ENCODE data around the gene CPOX. TPM values are rescaled to one million over a fixed set of nuclear protein-coding genes. Genes with fewer than 3 reads are reported as not detected.

CPOX gene
- total and polyA plus RNA-seq, 4 donors = 9.5 to 19.4 (median 12.9) TPM

DNA sequence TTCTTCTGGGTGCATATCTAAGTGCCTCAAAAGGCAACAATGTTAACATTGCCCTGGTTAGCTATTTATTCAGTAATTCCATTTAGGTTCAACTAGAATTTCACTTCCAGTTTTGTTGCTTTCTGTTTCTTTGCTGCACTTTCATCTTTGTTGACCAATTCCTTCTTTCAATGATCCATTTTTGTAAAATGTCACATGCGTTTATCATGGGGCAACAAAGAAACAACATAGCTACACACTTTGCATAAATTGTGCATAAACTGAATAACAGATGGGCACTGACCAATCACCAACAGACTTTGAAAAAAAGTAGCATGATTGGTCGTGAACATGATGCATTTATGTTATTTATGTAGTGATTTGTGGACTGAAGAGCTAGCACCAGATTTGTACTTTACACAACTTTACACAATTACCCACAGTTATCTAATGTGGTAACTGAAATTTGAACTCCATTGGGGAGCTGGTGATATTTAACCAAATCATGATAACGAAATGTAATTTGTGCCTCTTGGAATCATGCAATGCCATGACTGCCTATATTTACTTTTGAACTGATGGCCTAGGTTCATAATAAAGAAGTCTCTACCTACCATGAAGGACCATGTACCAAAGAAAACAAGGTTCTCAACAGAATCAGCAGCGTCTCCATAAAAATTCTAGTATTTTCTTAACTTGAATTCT is 7.1 kb upstream of the CPOX start:
- WGBS, 2 donors = 79 to 84% methylated on average over 4 of the region's 4 CpGs
- intact Hi-C loops (cut with DNase I) = loop anchor here in 1 of 2 donors (5.0 kb wide), 1 partner anchor 392 kb away; no protein-coding TSS in a partner anchor
- H3K27ac ChIP-seq (ENCODE audit: low read depth in 1 of 2, low read length in 2 of 2) = no peak overlapping the region

DNA sequence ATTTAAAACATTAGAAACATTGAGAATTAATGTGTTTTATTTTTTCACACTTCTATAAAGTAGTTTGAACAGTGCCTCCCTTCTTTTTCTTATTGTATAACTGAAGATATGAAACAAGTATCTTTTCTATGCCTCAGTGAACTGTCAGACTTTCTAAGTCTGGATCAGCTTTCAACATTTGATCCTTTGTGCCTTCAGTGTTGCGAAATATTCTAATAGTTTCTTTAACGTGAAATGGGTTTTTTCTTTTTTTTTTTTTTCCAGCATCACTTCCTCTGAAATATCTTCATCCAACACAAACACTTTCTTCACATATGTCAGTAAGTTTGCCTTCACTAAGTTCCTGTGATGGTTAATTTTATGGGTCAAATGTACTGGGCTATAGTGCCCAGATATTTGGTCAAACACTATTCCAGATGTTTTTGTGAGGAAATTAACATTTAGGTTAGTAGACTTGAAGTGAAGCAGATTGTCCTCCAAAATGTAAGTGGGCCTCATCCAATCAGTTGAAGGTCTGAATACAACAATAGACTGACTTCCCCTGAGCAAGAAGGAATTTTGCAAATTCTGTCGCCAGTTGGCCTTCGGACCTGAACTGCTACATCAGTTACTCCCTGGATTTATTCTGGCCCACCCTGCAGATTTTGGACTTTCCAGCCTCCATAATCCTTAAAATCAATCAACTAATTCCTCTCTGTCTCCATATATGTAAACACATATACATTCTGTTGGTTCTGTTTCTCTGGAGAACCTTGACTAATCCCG is 6.4 kb upstream of the CPOX start:
- WGBS, 2 donors = 72 to 73% methylated on average over 5 of the region's 5 CpGs

More for the DNA sequence above, 7.1 kb upstream of the CPOX start:
- no peak for ATAC-seq (ENCODE audit: low FRiP score)
- Histone ChIP-seq H3K4me1 (ENCODE audit: control insufficient read depth in 1 of 2, insufficient read depth in 2 of 2, low read length in 2 of 2) (no peaks in the 10 kb centered on the region), H3K9me3 (ENCODE audit: control insufficient read depth, low read length) (no peaks in the 10 kb centered on the region), H3K4me3 (ENCODE audit: low read length in 2 of 2) (no peak overlapping the region), H3K27me3 (ENCODE audit: control insufficient read depth in 1 of 2, insufficient read depth in 2 of 2, low read length in 1 of 2) (no peaks in the 10 kb centered on the region), H3K36me3 (ENCODE audit: control insufficient read depth in 1 of 2, insufficient read depth in 2 of 2, low read length in 1 of 2) (no peaks in the 10 kb centered on the region)
- no peak for DNase-seq

DNA sequence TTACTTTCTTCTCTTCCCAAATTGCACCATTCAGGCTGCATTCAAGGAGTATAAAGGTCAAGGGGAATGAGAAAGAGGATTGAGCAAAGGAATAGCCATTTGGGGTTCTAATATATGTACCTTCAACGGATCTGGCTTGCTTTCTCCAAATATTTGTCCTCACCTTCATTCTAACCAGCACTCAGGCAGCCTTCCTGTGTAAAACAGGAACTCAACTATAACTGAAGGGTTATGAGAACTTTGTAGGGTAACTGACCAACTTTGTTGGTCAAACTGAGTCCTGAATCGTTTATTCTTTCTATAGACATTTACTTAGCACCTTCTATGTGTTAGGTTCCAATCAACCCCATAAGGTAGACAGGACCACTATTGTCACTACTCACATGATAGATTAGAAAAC is 5.1 kb upstream of the CPOX start:
- Histone ChIP-seq H3K9me3 (ENCODE audit: control insufficient read depth, low read length) (no peaks in the 10 kb centered on the region), H3K36me3 (ENCODE audit: control insufficient read depth in 1 of 2, insufficient read depth in 2 of 2, low read length in 1 of 2) (no peaks in the 10 kb centered on the region), H3K4me3 (ENCODE audit: low read length in 2 of 2) (no peak overlapping the region), H3K27me3 (ENCODE audit: control insufficient read depth in 1 of 2, insufficient read depth in 2 of 2, low read length in 1 of 2) (no peaks in the 10 kb centered on the region), H3K4me1 (ENCODE audit: control insufficient read depth in 1 of 2, insufficient read depth in 2 of 2, low read length in 2 of 2) (no peaks in the 10 kb centered on the region), H3K27ac (ENCODE audit: low read depth in 1 of 2, low read length in 2 of 2) (no peak overlapping the region)
- intact Hi-C loops (cut with DNase I) = loop anchor here in 1 of 2 donors (10.0 kb wide), 1 partner anchor 1796 kb away; no protein-coding TSS in a partner anchor
- DNase-seq (no peak), ATAC-seq (ENCODE audit: low FRiP score) (no peak)
- 74 to 75% methylated on average over 2 of the region's 2 CpGs for WGBS, 2 donors

More for the DNA sequence above, 6.4 kb upstream of the CPOX start:
- H3K27ac ChIP-seq (ENCODE audit: low read depth in 1 of 2, low read length in 2 of 2) = no peak overlapping the region
- H3K36me3 ChIP-seq (ENCODE audit: control insufficient read depth in 1 of 2, insufficient read depth in 2 of 2, low read length in 1 of 2) = no peaks in the 10 kb centered on the region
- ATAC-seq (ENCODE audit: low FRiP score) (no peak), DNase-seq (no peak)
- intact Hi-C loops (cut with DNase I) = loop anchor here (5.0 to 10.0 kb wide), 2 partner anchors 392 to 1795 kb away; no protein-coding TSS in a partner anchor
- no peak overlapping the region for H3K4me3 ChIP-seq (ENCODE audit: low read length in 2 of 2)
- H3K9me3 ChIP-seq (ENCODE audit: control insufficient read depth, low read length) = no peaks in the 10 kb centered on the region
- H3K27me3 ChIP-seq (ENCODE audit: control insufficient read depth in 1 of 2, insufficient read depth in 2 of 2, low read length in 1 of 2) = no peaks in the 10 kb centered on the region
- H3K4me1 ChIP-seq (ENCODE audit: control insufficient read depth in 1 of 2, insufficient read depth in 2 of 2, low read length in 2 of 2) = no peaks in the 10 kb centered on the region

DNA sequence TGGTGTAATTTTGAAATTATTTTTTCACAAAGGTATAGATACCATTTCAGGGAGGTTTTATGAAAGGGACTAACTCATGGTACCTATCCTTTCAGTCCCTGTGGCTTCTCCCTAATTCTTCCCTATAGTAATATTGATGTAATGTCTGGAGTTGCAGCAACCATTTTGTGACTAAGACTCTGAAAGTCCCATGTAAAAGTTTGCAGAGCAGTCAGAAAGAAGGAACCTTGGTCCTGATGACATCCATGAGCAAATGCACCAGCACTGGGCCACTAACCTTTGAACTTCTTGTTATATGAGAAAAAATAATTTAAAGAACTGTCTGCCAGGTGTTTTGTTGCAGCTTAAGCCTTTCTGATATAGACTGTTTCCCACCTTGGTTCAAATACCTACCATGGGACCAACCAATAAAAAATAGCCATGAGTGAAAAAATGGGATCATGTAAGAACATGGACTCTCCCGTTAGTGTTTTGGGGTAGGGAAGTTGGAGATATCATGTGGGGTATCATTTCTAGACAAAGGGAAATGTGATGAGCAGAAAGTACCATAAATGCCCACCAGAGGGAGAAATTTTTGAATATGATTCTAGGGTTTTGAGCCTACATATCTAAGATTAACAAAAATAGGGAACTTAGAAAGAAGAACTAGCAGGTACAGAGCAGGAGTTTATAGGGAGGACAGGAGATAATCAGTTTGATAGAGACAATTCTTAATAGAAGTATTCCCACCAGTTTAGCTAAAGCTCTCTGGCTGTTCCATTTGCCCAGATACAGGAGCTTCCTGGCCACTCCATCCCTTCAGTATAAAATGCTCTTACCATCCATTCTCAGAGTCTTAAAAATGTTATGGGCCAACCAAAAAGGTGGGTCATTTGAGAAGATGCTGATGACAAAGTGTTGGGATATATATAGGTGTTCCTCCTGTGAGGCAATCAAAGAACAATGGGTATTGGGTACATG is 3.4 kb upstream of the CPOX start:
- H3K27me3 ChIP-seq (ENCODE audit: control insufficient read depth in 1 of 2, insufficient read depth in 2 of 2, low read length in 1 of 2) = no peaks in the 10 kb centered on the region
- WGBS, 2 donors = 23 to 32% methylated on average over 1 of the region's 1 CpG
- no peaks in the 10 kb centered on the region for H3K9me3 ChIP-seq (ENCODE audit: control insufficient read depth, low read length)
- DNase-seq = no peak
- no peaks in the 10 kb centered on the region for H3K36me3 ChIP-seq (ENCODE audit: control insufficient read depth in 1 of 2, insufficient read depth in 2 of 2, low read length in 1 of 2)
- intact Hi-C loops (cut with DNase I) = loop anchor here in 1 of 2 donors (10.0 kb wide), 1 partner anchor 1798 kb away; no protein-coding TSS in a partner anchor
- H3K27ac ChIP-seq (ENCODE audit: low read depth in 1 of 2, low read length in 2 of 2) = no peak overlapping the region
- H3K4me1 ChIP-seq (ENCODE audit: control insufficient read depth in 1 of 2, insufficient read depth in 2 of 2, low read length in 2 of 2) = no peaks in the 10 kb centered on the region
- H3K4me3 ChIP-seq (ENCODE audit: low read length in 2 of 2) = no peak overlapping the region
- ATAC-seq (ENCODE audit: low FRiP score) = no peak

DNA sequence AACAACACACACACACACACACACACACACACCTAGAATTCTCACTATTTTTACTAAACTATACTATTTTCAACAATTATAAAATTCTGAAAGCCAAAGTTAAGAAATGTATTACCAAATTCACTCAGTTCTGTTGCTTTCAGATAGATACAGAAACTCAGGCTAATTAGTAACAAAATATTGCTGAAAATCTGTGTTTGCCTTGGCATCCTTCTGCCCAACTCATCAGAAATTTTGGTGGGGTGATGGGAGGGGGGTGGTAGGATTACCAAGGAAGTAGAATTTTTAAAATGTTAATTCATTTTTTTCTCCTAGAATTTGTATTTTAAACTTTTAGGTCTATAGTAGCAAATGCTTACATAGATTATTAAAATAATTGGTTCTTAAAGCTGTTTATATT is 2.7 kb upstream of the CPOX start:
- no peak for ATAC-seq (ENCODE audit: low FRiP score)
- Histone ChIP-seq H3K4me3 (ENCODE audit: low read length in 2 of 2) (no peak overlapping the region), H3K9me3 (ENCODE audit: control insufficient read depth, low read length) (no peaks in the 10 kb centered on the region), H3K27me3 (ENCODE audit: control insufficient read depth in 1 of 2, insufficient read depth in 2 of 2, low read length in 1 of 2) (no peaks in the 10 kb centered on the region), H3K36me3 (ENCODE audit: control insufficient read depth in 1 of 2, insufficient read depth in 2 of 2, low read length in 1 of 2) (no peaks in the 10 kb centered on the region), H3K4me1 (ENCODE audit: control insufficient read depth in 1 of 2, insufficient read depth in 2 of 2, low read length in 2 of 2) (no peaks in the 10 kb centered on the region), H3K27ac (ENCODE audit: low read depth in 1 of 2, low read length in 2 of 2) (no peak overlapping the region)
- DNase-seq = no peak
- intact Hi-C loops (cut with DNase I) = loop anchor here in 1 of 2 donors (10.0 kb wide), 1 partner anchor 1799 kb away; no protein-coding TSS in a partner anchor

DNA sequence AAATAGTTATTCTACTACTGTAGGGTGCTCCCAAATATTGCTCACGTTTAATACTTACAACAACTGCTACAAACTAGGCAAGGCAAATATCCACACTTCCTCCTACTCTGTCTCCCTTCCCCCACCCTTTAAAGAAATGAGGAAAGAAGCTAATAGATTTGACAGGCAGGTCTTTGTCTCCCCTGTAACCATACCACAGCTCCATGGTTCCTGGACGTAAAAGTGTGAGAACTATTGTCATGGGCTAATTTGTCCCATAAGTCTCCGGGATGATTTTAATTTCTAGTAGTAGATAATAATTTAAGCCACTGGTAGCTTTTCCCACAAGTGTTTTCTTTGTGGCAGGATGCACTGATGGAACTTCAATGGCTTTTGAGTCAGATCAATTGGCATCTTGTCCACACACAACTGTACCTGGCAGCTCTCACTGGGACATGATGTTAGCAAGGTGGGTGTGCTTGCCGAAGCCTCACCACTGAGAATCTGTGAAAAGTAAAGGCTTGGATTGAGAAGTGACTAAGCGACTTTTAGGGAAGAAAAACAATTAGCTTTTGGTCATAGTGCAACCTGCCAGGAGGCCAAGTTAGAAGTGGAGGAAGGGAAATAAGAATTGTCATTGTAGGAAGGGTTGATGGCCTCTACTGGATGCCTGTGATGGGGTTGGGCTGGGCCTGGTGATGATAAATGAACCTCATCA is 1.4 kb upstream of the CPOX start:
- no peaks in the 10 kb centered on the region for H3K4me1 ChIP-seq (ENCODE audit: control insufficient read depth in 1 of 2, insufficient read depth in 2 of 2, low read length in 2 of 2)
- H3K27ac ChIP-seq (ENCODE audit: low read depth in 1 of 2, low read length in 2 of 2) = no peak overlapping the region
- intact Hi-C loops (cut with DNase I) = loop anchor here in 1 of 2 donors (10.0 kb wide), 1 partner anchor 1800 kb away; no protein-coding TSS in a partner anchor
- 88% methylated on average over 5 of the region's 5 CpGs for WGBS, 2 donors
- no peak overlapping the region for H3K4me3 ChIP-seq (ENCODE audit: low read length in 2 of 2)
- no peaks in the 10 kb centered on the region for H3K27me3 ChIP-seq (ENCODE audit: control insufficient read depth in 1 of 2, insufficient read depth in 2 of 2, low read length in 1 of 2)
- H3K36me3 ChIP-seq (ENCODE audit: control insufficient read depth in 1 of 2, insufficient read depth in 2 of 2, low read length in 1 of 2) = peaks cover 0 to 2% of the 10 kb centered on the region in 2 donors
- DNase-seq (no peak), ATAC-seq (ENCODE audit: low FRiP score) (no peak)
- no peaks in the 10 kb centered on the region for H3K9me3 ChIP-seq (ENCODE audit: control insufficient read depth, low read length)

DNA sequence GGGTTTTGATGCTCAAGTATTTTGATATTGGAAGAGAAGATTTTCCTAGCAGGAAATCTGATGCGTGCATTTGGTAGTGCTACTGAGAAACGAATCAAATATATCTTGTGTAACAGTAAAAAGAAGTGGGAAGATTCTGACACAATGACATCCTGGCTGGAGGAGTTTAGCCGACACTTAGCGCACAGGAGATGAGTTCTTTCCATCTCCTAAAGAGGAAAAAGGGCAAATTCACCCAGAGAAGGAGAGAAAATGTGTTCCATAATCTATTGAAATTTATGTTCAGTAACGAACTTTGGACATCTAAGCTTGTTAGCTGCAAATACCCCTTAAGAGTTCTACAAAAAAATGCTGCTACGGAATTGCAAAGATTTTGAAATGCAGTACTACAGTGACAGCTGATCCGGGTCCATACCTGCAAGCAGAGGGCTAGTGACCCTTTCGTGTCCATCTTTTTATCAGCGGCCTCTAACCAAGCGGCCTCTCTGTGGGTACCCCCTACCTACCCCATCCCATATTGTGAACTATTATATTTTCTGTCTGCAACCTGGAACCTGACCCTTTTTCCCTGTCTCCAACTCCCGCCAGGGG is 971 bp downstream of the CPOX start:
- Histone ChIP-seq H3K4me1 (ENCODE audit: control insufficient read depth in 1 of 2, insufficient read depth in 2 of 2, low read length in 2 of 2) (no peaks in the 10 kb centered on the region), H3K27ac (ENCODE audit: low read depth in 1 of 2, low read length in 2 of 2) (no peak overlapping the region), H3K4me3 (ENCODE audit: low read length in 2 of 2) (peak overlapping the region; percentile 70 to 90), H3K9me3 (ENCODE audit: control insufficient read depth, low read length) (no peaks in the 10 kb centered on the region), H3K36me3 (ENCODE audit: control insufficient read depth in 1 of 2, insufficient read depth in 2 of 2, low read length in 1 of 2) (peaks cover 0 to 5% of the 10 kb centered on the region in 2 donors), H3K27me3 (ENCODE audit: control insufficient read depth in 1 of 2, insufficient read depth in 2 of 2, low read length in 1 of 2) (no peaks in the 10 kb centered on the region)
- 22 to 25% methylated on average over 11 of the region's 11 CpGs for WGBS, 2 donors
- intact Hi-C loops (cut with DNase I) = loop anchor here in 1 of 2 donors (10.0 kb wide), 1 partner anchor 1802 kb away; no protein-coding TSS in a partner anchor
- no peak for ATAC-seq (ENCODE audit: low FRiP score)
- DNase-seq = no peak

All from aorta (tissue), 5 donors.